A673 (cell line): Measurements from ENCODE around the gene ZER1. TPM values are rescaled to one million over a fixed set of nuclear protein-coding genes. Genes with fewer than 3 reads are reported as not detected.

Experiments used
- BruUV-seq: library from RNA; stranded (reverse); fragments of 400-500 nt; replicated peaks from 2 replicates; lab custom pipeline; 2021; lab: Mats Ljungman, UMichigan
- CTCF ChIA-PET: fragments of 300-600 bp; sonication (Branson Sonifier 250); formaldehyde crosslinking; loops from one replicate; lab custom pipeline; 2022; ENCODE audit warnings: antibody characterized with exemption; lab: Charles Lee
- POLR2A ChIA-PET: fragments of 300-600 bp; sonication (Branson Sonifier 250); formaldehyde crosslinking; loops from one replicate; lab custom pipeline; 2022; ENCODE audit warnings: antibody characterized with exemption; ENCODE audit not compliant: low non-redundant PET; lab: Charles Lee
- DNase-seq: peaks from one replicate; pipeline ENCODE4 v3.0.0-alpha.2; 2015; ENCODE audit warnings: low spot score
- H3K27ac ChIP-seq: fragments of 200-600 bp; sonication (generic); 2 replicates; pipeline ENCODE4 v1.5.1; 2016; ENCODE audit warnings: mixed run types, low read depth, mild to moderate bottlenecking, mixed read lengths, antibody characterized with exemption, low read length; ENCODE audit not compliant: poor library complexity, severe bottlenecking
- H3K27me3 ChIP-seq: fragments of 200-600 bp; sonication (generic); replicated peaks from 2 replicates; pipeline ENCODE4 v1.6.1; 2017; ENCODE audit warnings: mixed run types, low read depth, mild to moderate bottlenecking, mixed read lengths, antibody characterized with exemption, low read length; ENCODE audit not compliant: insufficient read depth, poor library complexity
- H3K36me3 ChIP-seq: fragments of 200-600 bp; sonication (generic); 2 replicates; pipeline ENCODE4 v1.6.1; 2016; ENCODE audit warnings: mixed run types, mild to moderate bottlenecking, mixed read lengths, antibody characterized with exemption, low read length; ENCODE audit not compliant: insufficient read depth, poor library complexity, severe bottlenecking
- H3K4me1 ChIP-seq: fragments of 200-600 bp; sonication (generic); 2 replicates; pipeline ENCODE4 v1.6.1; 2017; ENCODE audit warnings: mixed run types, mild to moderate bottlenecking, mixed read lengths, antibody characterized with exemption, low read length; ENCODE audit not compliant: insufficient read depth, poor library complexity, severe bottlenecking
- H3K4me3 ChIP-seq: fragments of 200-600 bp; sonication (generic); 2 replicates; pipeline ENCODE4 v1.5.1; 2016; ENCODE audit warnings: low read depth, mixed run types, mild to moderate bottlenecking, mixed read lengths, low read length; ENCODE audit not compliant: poor library complexity, severe bottlenecking
- H3K9me3 ChIP-seq: fragments of 200-600 bp; sonication (generic); 2 replicates; pipeline ENCODE4 v1.6.1; 2016; ENCODE audit warnings: mixed run types, low read depth, mild to moderate bottlenecking, mixed read lengths, antibody characterized with exemption, low read length; ENCODE audit not compliant: poor library complexity, severe bottlenecking
- CTCF ChIP-seq: fragments of 300-800, 200-600 bp; sonication (generic); conservative IDR thresholded peaks from 2 replicates; pipeline ENCODE4 v1.5.1; 2017; ENCODE audit warnings: low read depth, mild to moderate bottlenecking, antibody characterized with exemption, low read length, moderate library complexity, mixed read lengths
- EZH2 ChIP-seq: fragments of 200-600 bp; sonication (generic); IDR thresholded peaks from 2 replicates; pipeline ENCODE4 v1.6.1; 2017; ENCODE audit warnings: borderline replicate concordance, low read depth, mild to moderate bottlenecking, mixed read lengths, antibody characterized with exemption, low read length; ENCODE audit not compliant: poor library complexity, severe bottlenecking
- intact Hi-C: fragments of 100-400 bp; cut with micrococcal nuclease; formaldehyde crosslinking; loops from one replicate; pipeline ENCODE4 v1.10.0; 2022; ENCODE audit not compliant: unreplicated experiment
- total RNA-seq: library from RNA; stranded (reverse); gene quantifications from 2 replicates; pipeline ENCODE4 v1.2.3, GENCODE V29; 2021

The ZER1 gene
- total RNA-seq, 1 experiment from 2014 or later = 12.9 TPM

- TSS peak; percentile 56 for BruUV-seq
- POLR2A ChIA-PET = no interaction called here
- H3K9me3 ChIP-seq = no peaks in the 10 kb centered on the region
- H3K27me3 ChIP-seq = no peaks in the 10 kb centered on the region
- H3K27ac ChIP-seq = no peak overlapping the region
- H3K4me1 ChIP-seq = peaks cover 15% of the 10 kb centered on the region
- H3K36me3 ChIP-seq = peaks cover 6% of the 10 kb centered on the region
- TF ChIP-seq EZH2 (no peak), CTCF (no peak)
- intact Hi-C loops = no loop called here
- H3K4me3 ChIP-seq = no peak overlapping the region
- DNase-seq = no peak
- CTCF ChIA-PET = no interaction called here
Measured at GRCh38 chr9:128720841-128721486, 50.8 kb downstream of the ZER1 start.

- intact Hi-C loops = no loop called here
- no peak for TF ChIP-seq CTCF
- TF ChIP-seq EZH2 = no peak
- Histone ChIP-seq H3K9me3 (no peaks in the 10 kb centered on the region), H3K27ac (no peak overlapping the region), H3K27me3 (no peaks in the 10 kb centered on the region), H3K4me1 (peaks cover 8% of the 10 kb centered on the region), H3K4me3 (no peak overlapping the region), H3K36me3 (peaks cover 6% of the 10 kb centered on the region)
- no TSS peak for BruUV-seq
- POLR2A ChIA-PET = no interaction called here
- CTCF ChIA-PET = no interaction called here
- DNase-seq = no peak
Measured at GRCh38 chr9:128719919-128720605, 51.7 kb downstream of the ZER1 start.

- TF ChIP-seq CTCF = no peak
- TF ChIP-seq EZH2 = no peak
- Histone ChIP-seq H3K36me3 (peaks cover 6% of the 10 kb centered on the region), H3K9me3 (no peaks in the 10 kb centered on the region), H3K4me1 (no peaks in the 10 kb centered on the region), H3K4me3 (no peak overlapping the region), H3K27me3 (no peaks in the 10 kb centered on the region), H3K27ac (no peak overlapping the region)
- BruUV-seq = no TSS peak
- intact Hi-C loops = no loop called here
- ChIA-PET CTCF (no interaction called here), POLR2A (interaction anchor here (0.9 kb wide), 1 partner anchor 662 kb away, joined by 10 read pairs; no protein-coding TSS in a partner anchor)
- DNase-seq = no peak
Measured at GRCh38 chr9:128718475-128718874, 53.3 kb downstream of the ZER1 start.
